Stimulated activated CD4-positive, alpha-beta T cell treated with anti-CD3 and anti-CD28 coated beads, TNF-alpha, amount 100 ng/mL, for 48 hours (primary cell): ENCODE data around the gene OTUB1.

ENCODE experiments used
- DNase-seq, 3 donors: peaks; one replicate each; pipeline ENCODE4 v3.0.0-alpha.2; 2020; ENCODE audit warnings: low read depth in 3 of 3

OTUB1 gene

DNA sequence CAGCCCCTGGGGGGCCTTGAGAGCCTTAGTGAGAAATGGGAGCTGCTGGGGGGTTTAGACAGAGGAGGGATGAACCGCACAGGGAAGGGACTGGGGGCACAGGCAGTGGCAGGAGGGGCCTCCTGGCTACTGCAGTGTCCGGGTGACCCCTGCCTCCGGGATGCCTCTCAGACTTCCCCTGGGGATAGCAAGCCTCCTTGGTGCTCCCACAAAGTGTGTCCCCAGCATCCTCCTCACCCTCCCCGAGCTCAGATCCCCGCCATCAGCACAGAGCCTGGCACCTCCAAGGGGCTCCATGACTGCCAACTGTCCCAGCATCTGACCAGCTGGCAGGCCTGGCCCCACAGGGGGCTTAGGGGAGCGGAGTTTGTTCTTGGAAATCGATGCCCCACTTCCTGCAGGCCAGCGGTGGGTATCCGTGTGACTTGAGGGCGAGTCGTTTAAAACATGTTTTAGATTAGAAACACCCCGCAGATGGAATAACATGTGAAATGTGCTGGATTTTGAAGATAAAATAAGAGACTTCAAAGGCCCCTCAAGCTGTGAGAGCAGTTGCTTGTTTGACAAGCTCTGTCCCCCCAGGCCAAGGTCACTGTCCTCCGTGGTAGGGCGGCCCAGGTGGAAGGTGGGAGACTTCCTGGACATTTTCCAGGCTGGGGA is 36.0 kb downstream of the OTUB1 start:
- no peak for DNase-seq

DNA sequence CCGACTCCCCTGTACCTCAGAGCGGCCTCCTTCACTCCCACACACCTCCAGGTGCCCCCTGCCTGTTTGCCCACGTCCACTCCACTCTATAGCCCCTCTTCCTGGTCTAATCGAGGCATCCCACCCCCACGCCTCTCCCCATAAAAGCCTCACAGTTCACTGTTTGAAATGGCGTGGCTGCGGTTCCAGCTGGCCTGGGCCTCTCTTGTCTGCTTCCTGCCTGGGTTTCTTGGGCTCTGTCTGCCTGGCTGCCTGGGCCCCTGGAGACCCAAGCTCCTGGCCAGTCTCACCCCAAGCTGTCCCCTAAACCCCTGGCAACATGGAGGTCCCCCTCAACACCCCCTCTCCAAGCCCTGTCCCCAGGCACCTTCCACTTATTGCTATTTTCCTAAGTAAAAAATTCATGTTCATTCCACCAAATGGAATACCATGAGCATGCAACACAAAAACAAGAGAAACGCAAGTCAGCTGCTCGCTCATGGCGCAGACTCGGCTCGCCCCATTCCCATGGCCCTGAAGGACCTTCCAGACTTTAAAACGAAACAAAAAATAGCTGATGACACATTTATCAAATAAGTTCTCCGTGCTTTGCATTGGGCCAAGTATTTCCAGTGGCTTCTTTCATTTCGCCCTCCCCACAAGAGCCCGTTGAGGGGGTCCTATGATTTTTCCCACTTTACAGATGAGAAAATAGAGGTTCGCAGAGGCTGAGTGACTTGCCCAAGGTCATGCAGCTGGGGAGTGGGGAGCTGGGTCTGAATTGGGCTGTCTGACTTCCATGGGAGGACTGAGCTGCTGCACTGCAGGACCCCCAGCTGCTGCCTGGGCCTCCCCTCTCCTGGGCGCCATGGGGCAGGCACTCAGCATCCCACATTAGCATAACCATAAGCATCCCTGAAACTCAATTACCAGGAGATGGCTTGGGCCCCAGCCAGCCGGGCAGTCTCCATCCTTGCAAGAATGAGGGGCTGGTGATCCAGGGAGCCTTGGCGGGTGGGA is 37.8 kb downstream of the OTUB1 start:
- no peak for DNase-seq

DNA sequence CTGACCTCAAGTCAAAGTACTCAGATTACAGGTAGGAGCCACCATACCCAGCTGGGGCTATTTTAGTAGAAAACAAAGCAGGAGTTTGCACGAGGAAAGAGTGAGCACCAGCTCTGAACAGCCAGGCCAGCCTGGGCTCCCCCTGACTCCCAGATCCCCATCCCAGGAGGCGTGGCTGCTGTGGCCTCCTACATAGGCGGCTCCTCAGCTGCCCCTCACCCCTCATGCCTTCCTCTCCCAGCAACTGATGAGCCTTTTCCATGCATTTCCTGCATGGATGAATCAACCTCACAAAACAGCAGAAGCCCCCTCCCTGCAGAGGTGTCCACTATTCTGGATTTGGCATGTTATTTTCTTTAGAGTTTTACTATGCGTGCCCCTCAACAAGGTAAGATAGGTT is 39.0 kb downstream of the OTUB1 start:
- no peak for DNase-seq

DNA sequence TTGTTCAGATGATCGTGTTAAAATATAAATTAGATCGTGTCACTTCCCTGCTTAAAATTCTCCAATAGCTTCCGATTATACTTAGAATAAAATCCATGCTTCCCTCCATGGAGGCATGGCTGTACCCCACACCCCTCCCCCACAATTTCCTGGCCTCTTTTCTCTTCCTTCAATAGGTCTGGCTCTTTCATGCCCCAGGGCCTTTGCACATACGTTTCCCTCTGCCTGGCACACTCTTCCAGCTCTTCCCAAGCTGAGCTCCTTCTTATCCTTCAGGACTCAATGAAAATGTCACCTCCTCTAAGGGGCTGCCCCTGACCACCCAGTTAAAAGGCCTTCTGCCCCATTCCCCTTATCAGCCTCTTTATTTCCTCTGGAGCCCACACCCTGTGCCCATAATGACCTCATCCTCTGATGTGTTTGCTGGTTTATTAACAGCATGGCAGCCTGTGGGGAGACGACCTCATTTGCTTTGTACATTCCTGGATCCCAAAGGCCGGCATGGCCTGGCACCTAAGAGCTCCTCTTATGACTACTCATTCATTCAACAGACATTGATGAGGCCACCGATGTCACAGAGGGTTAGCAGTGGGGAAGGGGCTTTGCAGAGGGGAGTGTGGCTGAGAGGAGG is 40.5 kb downstream of the OTUB1 start:
- DNase-seq: no peak

DNA sequence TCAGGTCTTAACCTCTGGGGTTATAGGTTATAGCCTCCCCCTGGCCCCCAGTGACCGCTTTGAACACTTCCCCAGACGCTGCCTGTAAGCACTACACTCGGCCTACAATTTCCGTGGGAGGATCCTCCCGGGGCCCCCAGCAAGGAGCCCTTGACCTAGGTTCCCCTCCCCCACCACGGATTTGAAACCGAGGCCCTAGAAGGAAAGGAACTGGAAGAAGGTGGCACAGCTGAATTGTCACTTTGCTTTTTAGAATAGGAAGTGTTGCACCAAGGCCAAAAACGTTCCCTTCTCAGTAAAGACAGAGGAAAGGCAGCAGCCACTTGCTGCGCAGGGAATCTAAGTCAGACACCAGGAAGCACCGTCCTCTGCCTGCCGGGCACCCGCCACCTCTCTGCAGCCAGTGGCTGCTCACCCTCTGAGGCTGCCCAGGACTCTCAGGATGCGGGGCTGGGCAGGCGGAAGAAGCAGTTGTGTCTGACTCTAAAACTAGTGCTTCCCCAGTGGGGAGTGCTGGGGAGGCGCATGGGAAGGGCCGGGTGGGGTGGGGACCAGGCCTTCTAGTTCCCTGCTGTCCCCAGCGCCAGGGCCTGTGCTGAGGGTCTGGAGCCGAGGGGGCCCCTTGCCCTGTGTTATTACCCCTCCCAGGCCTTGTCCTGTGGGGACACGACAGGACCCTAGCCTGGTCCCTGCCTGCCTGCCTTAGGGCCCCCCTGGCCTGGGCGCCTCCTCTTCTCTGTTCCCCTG is 41.6 kb downstream of the OTUB1 start:
- no peak for DNase-seq

DNA sequence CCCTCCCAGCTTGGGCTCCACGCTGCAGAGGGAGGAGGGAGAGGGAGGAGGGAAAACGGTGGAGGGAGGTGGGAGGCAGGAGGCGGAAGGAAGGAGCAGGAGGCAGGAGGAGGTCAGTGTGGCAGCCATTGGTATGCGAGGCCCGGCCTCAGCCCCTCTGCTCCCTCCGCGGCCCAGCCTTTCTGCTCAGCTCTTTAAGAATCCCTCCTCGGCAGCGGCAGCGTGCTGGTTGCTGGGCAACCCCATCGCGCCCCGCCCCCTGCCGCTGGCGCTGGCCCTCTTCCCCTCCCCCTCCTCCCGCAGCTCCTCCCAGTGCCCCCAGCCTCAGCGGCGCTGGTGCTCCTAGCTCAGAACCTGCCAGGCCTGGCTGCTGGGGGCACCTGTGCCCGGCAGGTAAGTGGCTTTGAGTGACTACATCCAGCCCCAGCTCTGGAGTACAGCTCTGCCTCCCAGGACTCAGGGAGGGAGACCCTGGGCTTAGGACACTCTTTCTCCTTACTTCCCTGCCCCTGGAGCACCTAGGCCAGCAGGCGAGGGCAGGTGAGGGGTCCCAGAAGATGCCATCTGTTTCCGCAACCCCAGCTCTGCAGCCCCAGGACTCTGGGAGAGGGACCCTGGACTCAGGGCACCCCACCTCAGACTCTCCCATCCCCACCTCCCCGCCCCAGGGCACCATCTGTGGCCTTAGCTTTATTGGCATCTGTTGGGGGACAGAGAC is 42.3 kb downstream of the OTUB1 start:
- DNase-seq: no peak

DNA sequence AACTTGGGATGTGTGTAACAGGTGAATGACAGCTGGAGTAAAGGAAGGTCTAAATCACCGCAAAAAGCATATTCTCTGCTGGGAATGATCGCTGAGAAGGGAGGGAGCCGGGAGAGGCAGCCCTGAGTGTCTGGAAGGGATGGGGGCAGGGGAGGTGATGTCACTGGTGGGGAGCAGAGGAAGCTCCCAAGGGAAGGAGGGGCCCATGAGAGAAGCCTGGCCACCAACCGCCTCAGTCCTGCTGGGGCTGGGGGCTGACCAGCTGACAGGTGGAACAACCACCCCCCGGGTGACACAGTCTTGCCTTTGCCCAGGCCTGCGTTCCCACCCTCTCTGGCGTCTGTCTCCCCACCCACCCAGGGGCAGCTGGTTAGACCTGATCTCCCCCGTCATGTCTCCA is 43.5 kb downstream of the OTUB1 start:
- DNase-seq: no peak

DNA sequence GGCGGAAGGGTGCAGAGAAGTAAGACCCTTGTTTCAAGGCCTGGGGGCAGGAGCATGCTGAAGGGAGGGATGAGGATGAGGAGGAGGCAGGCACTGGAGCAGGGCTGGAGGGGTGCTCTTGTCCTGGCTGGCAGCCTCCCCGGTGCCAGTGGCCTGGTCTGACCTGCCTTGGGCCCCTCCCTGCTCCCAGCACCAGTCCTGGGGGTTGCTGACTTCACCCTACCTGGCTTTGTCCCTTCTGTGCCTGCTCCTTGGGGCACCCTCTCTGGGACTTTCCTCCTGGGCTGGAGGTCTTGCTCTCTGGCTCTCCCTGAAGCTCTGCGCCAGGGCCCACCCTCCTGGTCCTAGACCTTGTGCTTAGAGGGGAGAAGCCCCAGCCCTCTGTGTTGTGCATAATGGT is 44.8 kb downstream of the OTUB1 start:
- DNase-seq: no peak

DNA sequence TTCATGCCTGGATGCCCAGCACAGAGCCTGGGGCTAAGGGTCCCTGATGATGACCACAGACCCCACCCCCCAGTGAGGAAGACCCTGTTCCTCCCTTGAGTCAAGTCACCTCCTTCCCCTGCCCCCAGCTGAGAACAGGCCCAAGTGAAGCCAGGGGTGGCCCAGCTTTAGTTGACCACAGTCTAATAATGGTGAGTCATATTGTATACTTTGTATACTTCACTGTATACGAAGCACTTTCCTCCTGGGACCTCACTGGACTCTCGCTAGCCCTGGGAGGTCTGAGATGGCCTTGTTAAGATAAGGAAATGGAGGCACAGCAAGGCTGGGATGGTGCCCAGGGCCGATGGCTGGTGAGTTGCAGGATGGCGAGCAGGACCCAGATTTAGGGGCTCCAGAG is 45.8 kb downstream of the OTUB1 start:
- DNase-seq: no peak

DNA sequence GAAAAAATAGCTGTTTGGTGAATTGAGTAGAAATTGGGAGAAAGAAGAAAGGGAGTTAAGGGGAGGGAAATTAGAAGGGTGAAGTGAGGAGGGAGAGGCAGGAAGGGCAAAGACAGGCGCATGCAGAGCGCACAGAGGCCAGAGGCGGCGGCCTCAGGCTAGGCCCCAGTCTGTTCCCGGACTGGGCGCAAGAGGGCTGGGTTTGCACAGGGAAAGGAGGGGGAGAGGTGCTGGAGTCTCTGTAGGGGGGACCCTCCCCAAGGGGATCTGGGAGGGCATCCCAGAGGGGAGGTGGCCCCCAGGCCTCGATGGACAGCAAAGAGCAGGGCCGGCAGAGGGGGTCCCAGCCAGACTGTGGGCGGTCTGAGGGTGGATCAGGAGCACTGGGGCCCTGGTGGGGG is 48.2 kb downstream of the OTUB1 start:
- no peak for DNase-seq

DNA sequence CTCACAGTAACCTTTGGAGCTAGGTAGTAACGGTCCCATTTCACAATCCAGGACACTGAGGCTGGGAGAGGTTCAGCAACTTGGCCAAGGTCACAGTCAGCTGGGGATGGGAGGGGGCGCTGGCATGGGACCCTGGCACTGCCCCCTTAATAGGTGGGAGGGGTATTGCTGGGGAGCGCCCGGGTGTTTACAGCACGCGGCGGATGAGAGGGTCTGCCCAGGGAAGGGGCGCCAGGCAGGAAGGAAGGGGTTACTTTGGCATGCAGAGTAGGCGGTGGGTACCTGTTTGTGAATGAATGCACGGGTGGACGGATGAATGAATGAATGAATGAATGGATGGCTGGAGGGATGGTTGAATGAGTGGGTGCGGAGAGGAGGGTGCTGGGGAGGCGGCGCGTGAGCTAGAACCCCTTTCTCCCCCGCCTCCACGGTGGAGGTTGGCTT is 48.9 kb downstream of the OTUB1 start:
- no peak for DNase-seq

DNA sequence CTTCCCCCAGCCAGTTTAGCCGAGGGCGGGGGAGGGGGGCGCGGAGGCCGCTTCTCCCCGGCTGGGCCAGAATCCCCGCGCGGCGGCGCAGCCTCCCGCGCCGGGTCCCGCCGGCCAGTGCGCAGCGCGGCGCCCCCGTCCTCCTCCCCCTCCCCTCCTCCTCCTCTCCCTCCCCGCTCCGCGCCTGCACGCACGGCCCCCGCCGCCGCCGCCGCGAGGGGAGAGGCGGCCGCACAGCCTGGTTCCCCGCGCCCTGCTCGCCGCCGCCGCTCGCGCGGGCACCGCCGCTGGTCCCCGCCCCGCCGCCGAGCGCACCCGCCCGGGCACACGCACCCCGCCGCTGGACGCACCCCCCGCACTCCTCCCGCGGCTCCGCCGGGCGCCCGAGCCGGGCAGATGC is 49.3 kb downstream of the OTUB1 start, which contains the start of gene FLRT1:
Gene FLRT1, plus strand, starts transcription at position 356 of the 400 bp plus-strand sequence. CDS start 80,337 bp downstream, outside the sequence.
- no peak for DNase-seq

DNA sequence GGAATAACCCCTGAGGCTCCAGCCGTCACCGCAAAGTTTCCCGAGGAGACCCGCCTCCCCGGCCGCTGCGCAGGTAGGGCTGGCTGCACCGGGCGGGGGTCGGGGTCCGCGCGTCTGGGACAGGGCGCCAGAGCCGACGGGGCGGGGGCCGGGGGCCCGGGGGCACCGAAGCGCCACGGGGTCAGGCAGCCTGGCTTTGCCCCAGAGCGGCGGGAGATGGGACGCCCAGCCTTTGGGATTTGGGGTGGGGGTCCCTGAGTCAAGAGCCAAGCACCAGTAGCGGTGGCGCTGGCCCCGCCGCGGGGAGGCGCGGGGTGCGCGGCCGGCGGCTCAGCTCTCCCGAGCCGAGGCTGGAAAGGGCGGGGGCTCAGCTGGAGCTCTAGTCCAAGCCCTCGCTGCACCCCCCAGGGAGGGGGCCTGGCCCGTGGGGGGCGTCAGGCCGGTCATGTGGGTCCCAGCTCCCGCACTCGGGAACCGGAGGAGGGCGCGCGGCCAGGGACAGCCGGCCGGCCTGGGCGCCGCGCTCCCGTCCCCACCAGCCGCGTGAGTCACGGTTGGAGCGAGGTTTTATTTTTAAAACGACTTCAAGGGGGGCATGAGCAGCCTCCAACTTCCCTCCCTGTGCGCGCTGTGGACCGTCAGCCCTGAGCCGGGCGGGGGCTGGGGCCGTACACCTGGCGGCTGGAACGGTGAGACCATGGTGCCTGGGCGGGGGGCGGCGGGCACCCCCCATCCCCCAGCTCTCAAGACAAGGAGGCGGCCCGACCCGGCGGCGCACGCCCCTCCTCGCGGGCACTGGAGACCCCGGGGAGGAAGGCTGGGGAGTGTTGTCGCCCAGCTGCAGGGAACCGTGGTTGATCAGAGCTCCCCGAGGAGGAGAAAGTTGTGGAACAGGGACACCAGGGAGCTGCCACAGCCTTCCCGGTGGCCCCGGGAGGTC is 50.1 kb downstream of the OTUB1 start:
- no peak for DNase-seq

DNA sequence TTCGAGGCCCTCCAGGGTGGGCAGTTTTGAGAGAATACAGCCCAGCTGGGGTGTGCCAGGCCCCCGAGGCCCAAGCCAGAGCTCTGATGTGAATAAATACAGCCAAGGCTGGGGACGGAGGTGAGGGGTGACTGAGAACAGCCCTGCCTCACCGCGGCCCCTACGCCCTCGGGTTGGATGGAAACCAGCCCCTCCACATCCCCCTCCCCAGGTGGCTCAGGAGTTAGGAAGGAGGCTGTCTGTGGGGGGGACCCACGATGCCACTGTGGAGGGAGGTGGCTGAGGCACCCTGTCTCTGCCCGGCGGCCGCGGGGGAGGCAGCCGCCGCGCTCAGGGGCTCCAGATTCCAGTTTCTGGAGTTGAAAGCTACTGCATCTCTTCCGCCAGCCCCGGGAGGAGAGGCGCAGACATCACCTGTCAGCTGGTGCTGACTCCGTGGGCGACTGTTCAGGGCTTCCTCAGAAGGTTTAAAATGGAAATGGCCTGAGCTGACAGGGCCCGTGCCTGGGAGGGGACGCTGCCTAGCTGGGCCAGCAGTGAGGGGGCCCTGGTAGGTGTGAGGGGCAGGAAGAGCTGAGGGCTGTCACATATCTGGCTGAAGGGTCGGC is 50.9 kb downstream of the OTUB1 start:
- no peak for DNase-seq

DNA sequence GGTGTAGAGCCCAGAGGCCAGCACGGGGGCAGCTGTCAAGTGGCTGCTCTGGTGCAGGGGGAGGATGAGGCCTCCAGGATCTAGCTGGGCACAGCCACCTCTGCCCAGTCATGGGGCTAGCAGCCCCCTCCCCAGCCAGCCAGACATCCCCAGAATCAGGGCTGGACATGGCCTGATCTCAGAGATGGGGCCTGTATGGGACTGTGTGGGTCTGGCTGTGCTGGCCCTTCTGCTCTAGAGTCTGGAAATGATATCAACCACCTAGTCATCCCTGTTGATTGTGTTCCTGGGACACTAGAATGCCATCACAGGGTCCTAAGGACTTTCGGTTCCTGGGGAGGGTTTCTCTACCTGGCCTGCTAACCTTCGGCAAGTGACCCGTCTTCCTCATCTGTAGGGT is 52.3 kb downstream of the OTUB1 start:
- no peak for DNase-seq

DNA sequence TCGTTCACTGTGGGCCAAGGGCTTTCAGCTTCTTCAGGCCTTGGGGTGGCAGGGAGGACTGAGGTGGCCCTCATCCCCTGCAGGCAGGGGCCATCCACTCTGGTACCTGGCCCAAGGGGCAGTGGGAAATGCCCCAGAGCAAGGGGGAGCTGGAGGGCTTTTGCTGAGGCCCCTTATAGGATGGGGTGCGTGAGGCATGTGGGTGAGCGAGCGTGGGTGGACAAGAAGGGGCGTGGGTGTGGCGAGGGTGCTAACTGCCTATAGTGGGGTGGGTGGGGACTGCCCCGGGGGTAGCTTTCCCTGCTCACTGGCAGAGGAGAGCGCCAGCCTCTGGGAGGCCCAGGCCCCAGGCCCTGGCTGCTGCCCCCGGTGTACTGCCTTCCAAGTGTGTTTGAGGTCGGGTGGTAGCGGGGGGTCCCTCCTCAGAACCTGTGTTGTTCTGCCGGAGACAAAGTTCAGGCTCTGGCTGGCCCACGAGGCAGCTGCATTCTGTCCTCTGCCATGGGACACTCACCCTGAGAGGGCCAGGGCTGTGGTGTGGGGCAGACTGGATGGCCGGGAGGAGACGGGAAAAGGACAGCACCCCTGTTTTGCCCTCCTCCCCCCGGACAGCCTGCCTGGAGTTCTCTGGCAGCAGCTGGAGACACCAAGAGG is 52.9 kb downstream of the OTUB1 start:
- DNase-seq: no peak

DNA sequence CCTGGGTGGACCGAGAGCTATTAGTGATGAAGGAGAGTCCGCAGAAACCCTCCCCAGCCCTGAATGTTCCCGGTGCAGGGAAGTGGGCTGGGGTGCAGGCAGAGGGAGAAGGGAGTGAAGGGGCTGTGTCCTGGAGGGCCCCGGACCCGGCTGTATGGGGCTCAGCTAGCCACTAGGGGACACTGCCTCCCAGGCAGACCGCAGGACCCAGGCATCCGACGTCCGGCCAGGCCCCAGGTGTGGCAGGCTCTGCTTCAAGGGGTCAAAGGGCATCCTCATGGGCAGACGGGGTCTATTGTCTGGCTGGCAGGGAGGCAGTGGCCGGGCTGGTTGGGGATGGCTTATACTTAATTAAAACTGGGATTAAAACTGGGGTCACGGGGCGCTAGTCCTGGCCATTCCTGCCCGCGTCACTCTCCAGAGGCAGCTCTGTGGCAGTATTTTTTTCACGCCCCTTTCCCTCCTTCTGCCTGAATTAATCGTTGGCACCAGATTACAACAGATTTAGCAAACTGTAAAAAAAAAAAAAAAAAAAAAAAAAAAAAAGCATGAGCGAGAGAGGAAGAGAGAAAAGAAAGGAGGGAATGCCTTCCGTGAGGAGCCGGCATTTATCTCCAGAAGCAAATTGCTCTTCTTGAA is 54.6 kb downstream of the OTUB1 start:
- no peak for DNase-seq

DNA sequence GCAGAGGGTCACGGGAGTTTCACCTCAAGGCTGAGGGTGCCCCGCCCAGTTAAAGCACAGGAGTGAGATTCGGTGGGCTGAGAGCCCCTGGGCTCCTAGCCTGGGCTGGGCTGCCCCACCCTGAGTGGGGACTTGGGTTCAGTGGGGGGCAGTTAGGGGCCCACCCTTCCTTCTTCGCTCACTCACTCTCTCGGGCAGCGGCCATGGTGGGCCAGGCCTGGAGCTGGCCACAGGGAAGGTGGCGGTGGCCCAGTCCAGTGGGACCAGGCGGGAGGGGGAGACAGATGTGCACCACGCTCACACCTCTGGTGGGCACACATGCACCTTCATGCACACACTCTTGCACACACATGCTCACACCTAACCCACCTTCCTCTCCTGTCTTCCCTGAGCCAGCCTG is 55.6 kb downstream of the OTUB1 start:
- DNase-seq: no peak

DNA sequence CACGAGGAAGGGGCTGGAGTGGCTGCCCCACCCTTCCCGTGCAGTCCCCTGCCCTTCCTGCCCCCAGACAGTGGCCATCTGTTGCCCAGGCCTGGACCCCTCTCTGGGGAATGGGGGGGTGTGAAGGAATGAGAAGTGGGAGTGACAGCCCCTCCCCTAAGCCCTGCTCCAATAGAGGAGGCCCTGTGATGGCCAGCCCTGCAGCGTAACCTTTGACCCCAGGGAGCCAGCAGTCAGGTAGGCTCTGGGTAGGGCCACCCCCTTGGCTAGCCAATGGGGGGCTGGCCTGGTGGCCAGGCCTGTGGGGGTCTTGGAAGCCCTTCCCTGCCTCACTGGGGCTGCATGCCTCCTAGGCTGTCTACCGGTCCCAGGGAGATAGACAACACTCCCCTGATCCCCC is 56.1 kb downstream of the OTUB1 start:
- DNase-seq: no peak
